Mesenchymal stem cell (in vitro differentiated cells and primary cell): ENCODE measurements around the gene SYNJ2BP.
"Not testable (repeated sequence)": the region's sequence is repeated elsewhere in the genome, so short reads cannot be mapped to it uniquely, and the experiment has no call there.

ENCODE experiments used
- DNase-seq: peaks from one replicate; pipeline ENCODE4 v3.0.0-alpha.2; 2013
- H2AFZ ChIP-seq: one replicate; pipeline ENCODE4 v1.6.1; 2013; ENCODE audit warnings: low read depth, mild to moderate bottlenecking, control low read depth, inconsistent platforms, low read length, moderate library complexity
- H2AK5ac ChIP-seq: 2 replicates; pipeline ENCODE4 v1.6.1; 2013; ENCODE audit warnings: low read length, moderate library complexity, mild to moderate bottlenecking, inconsistent platforms; ENCODE audit not compliant: severe bottlenecking
- H2BK120ac ChIP-seq: one replicate; pipeline ENCODE4 v1.6.1; 2013; ENCODE audit warnings: low read depth, mild to moderate bottlenecking, inconsistent platforms, low read length, moderate library complexity
- H2BK12ac ChIP-seq, 2 experiments: one replicate each; pipeline ENCODE4 v1.6.1; 2013; ENCODE audit warnings: inconsistent platforms in 2 of 2, low read length in 2 of 2, mild to moderate bottlenecking in 2 of 2, moderate library complexity in 2 of 2, control low read depth in 1 of 2
- H2BK15ac ChIP-seq: one replicate; pipeline ENCODE4 v1.6.1; 2013; ENCODE audit warnings: mild to moderate bottlenecking, low read depth, inconsistent platforms; ENCODE audit not compliant: poor library complexity, severe bottlenecking
- H2BK5ac ChIP-seq: 2 replicates; pipeline ENCODE4 v1.6.1; 2013; ENCODE audit warnings: low read depth, mild to moderate bottlenecking, low read length, control low read depth, inconsistent platforms; ENCODE audit not compliant: poor library complexity, severe bottlenecking
- H3K14ac ChIP-seq, 2 experiments: one replicate each; pipeline ENCODE4 v1.6.1; 2013; ENCODE audit warnings: inconsistent platforms in 2 of 2, low read length in 2 of 2, control low read depth in 1 of 2, mild to moderate bottlenecking in 1 of 2, moderate library complexity in 1 of 2
- H3K18ac ChIP-seq, 2 experiments: one replicate each; pipeline ENCODE4 v1.6.1; 2013; ENCODE audit warnings: inconsistent platforms in 2 of 2, low read length in 2 of 2, control low read depth in 1 of 2, low read depth in 1 of 2, mild to moderate bottlenecking in 1 of 2
- H3K23ac ChIP-seq, 2 experiments: one replicate each; pipeline ENCODE4 v1.6.1; 2013; ENCODE audit warnings: inconsistent platforms in 2 of 2, low read length in 2 of 2, mild to moderate bottlenecking in 2 of 2, moderate library complexity in 2 of 2, control low read depth in 1 of 2
- H3K27ac ChIP-seq: 2 replicates; pipeline ENCODE4 v1.5.1; 2013; ENCODE audit warnings: mild to moderate bottlenecking, moderate library complexity, low read length, control low read depth, inconsistent platforms; ENCODE audit not compliant: poor library complexity, severe bottlenecking
- H3K27me3 ChIP-seq, 2 experiments: 2 replicates each; pipeline versions ENCODE4 v1.6.1 to v1.7.0; 2013; ENCODE audit warnings: low read length in 2 of 2, mild to moderate bottlenecking in 2 of 2, moderate library complexity in 2 of 2, control low read depth in 1 of 2, inconsistent platforms in 1 of 2; ENCODE audit not compliant: control insufficient read depth in 1 of 2, insufficient read depth in 1 of 2
- H3K36me3 ChIP-seq, 2 experiments: 2 replicates each; pipeline versions ENCODE4 v1.6.1 to v1.7.0; 2013; ENCODE audit warnings: low read length in 2 of 2, control low read depth in 1 of 2, inconsistent platforms in 1 of 2, low read depth in 1 of 2, mild to moderate bottlenecking in 1 of 2; ENCODE audit not compliant: insufficient read depth in 2 of 2, control insufficient read depth in 1 of 2
- H3K4ac ChIP-seq, 2 experiments: one replicate each; pipeline ENCODE4 v1.6.1; 2013; ENCODE audit warnings: inconsistent platforms in 2 of 2, low read length in 2 of 2, mild to moderate bottlenecking in 2 of 2, moderate library complexity in 2 of 2, control low read depth in 1 of 2, low read depth in 1 of 2
- H3K4me1 ChIP-seq: 2 replicates; pipeline ENCODE4 v1.6.1; 2013; ENCODE audit warnings: low read depth, low read length, control low read depth; ENCODE audit not compliant: control insufficient read depth, insufficient read depth
- H3K4me2 ChIP-seq: 2 replicates; pipeline ENCODE4 v1.6.1; 2013; ENCODE audit warnings: low read length, mild to moderate bottlenecking, inconsistent platforms; ENCODE audit not compliant: poor library complexity, severe bottlenecking
- H3K4me3 ChIP-seq, 2 experiments: 2 replicates each; pipeline versions ENCODE4 v1.5.1 to v1.7.0; 2013; ENCODE audit warnings: low read length in 2 of 2, mild to moderate bottlenecking in 2 of 2, control low read depth in 1 of 2, low read depth in 1 of 2; ENCODE audit not compliant: insufficient read depth in 1 of 2
- H3K79me1 ChIP-seq: replicated peaks from 2 replicates; pipeline ENCODE4 v1.6.1; 2013; ENCODE audit warnings: mild to moderate bottlenecking, control low read depth, low read length, inconsistent platforms; ENCODE audit not compliant: poor library complexity, severe bottlenecking
- H3K9ac ChIP-seq: 2 replicates; pipeline ENCODE4 v1.7.0; 2013; ENCODE audit warnings: mild to moderate bottlenecking, low read length, moderate library complexity
- H3K9me3 ChIP-seq: 2 replicates; pipeline ENCODE4 v1.7.0; 2013; ENCODE audit warnings: mild to moderate bottlenecking, low read length; ENCODE audit not compliant: control insufficient read depth
- H4K8ac ChIP-seq: one replicate; pipeline ENCODE4 v1.6.1; 2013; ENCODE audit warnings: inconsistent platforms, mild to moderate bottlenecking, low read length, moderate library complexity
- H4K91ac ChIP-seq: one replicate; pipeline ENCODE4 v1.6.1; 2013; ENCODE audit warnings: mild to moderate bottlenecking, low read length, inconsistent platforms
- WGBS: methylation state at CpG from one replicate; pipeline ENCODE4 v1.1.7; 2013; ENCODE audit warnings: mixed read lengths; 5-methylcytosine and 5-hydroxymethylcytosine counted together

The SYNJ2BP gene

DNA sequence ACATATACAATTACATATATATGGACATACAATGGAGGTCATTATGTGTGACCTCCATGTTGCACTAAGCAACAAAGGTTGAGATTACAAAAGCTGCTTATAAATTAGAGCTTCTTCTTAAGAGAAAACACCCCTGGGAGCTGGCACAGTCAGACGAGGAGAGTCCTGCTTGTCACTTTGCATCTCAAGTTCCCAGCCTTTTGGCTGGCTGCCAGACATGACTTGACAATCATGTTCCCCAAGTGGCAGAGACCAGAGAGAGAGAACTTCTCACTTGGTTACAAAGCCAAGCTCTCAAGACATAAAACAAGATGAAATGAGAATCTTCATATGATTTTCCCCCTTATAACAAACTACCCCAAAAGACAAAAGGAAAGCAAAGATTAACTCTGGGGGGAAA is 8.5 kb upstream of the SYNJ2BP start:
- H3K79me1 ChIP-seq: no peaks in the 10 kb centered on the region
- H4K91ac ChIP-seq: no peak overlapping the region
- H3K4me2 ChIP-seq: no peak overlapping the region
- no peak overlapping the region for H2BK12ac ChIP-seq
- no peak overlapping the region for H3K27ac ChIP-seq
- H3K4me3 ChIP-seq: no peak overlapping the region
- H3K18ac ChIP-seq: no peak overlapping the region
- H3K9ac ChIP-seq: no peak overlapping the region
- no peaks in the 10 kb centered on the region for H3K27me3 ChIP-seq
- H3K23ac ChIP-seq: no peak overlapping the region
- H2AFZ ChIP-seq: no peak overlapping the region
- peaks cover 4% of the 10 kb centered on the region for H3K9me3 ChIP-seq
- no peak overlapping the region for H3K14ac ChIP-seq
- H3K36me3 ChIP-seq: no peaks in the 10 kb centered on the region
- no peak overlapping the region for H4K8ac ChIP-seq
- no peak for DNase-seq
- WGBS: 0% methylated on average over 1 of the region's 1 CpG
- H2AK5ac ChIP-seq: no peak overlapping the region
- H3K4ac ChIP-seq: no peak overlapping the region
- H2BK15ac ChIP-seq: no peak overlapping the region
- H3K4me1 ChIP-seq: no peaks in the 10 kb centered on the region
- H2BK5ac ChIP-seq: no peak overlapping the region
- H2BK120ac ChIP-seq: no peak overlapping the region

DNA sequence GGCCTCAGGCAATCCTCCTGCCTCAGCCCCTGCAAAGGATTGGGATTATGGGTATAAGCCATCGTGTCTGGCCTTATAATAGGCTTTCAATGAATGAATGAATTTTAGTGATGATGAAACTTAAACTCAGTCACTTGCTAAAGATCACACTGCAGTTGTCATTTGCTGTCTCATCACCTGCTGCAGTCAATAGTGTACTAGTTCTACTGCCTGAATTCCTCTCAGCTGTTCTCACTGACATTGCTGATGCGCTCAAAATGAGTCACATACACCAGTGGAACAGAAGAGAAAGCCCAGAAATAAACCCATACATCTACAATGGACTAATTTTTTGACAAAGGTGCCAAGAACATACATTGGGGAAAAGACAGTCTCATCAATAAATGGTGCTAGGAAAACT is 5.6 kb upstream of the SYNJ2BP start:
- no peaks in the 10 kb centered on the region for H3K4me1 ChIP-seq
- H2BK12ac ChIP-seq: no peak overlapping the region
- H2BK120ac ChIP-seq: no peak overlapping the region
- H3K4ac ChIP-seq: no peak overlapping the region
- H3K36me3 ChIP-seq: no peaks in the 10 kb centered on the region
- no peak overlapping the region for H3K9ac ChIP-seq
- no peak overlapping the region for H3K18ac ChIP-seq
- peaks cover under 1% of the 10 kb centered on the region for H3K9me3 ChIP-seq
- no peak overlapping the region for H3K27ac ChIP-seq
- no peak overlapping the region for H2AK5ac ChIP-seq
- no peak overlapping the region for H3K23ac ChIP-seq
- DNase-seq: no peak
- no peak overlapping the region for H3K14ac ChIP-seq
- H3K4me2 ChIP-seq: no peak overlapping the region
- WGBS: 82% methylated on average over 2 of the region's 2 CpGs
- no peak overlapping the region for H3K4me3 ChIP-seq
- H3K27me3 ChIP-seq: no peaks in the 10 kb centered on the region
- H2BK15ac ChIP-seq: no peak overlapping the region
- H3K79me1 ChIP-seq: no peaks in the 10 kb centered on the region
- no peak overlapping the region for H4K91ac ChIP-seq
- H4K8ac ChIP-seq: no peak overlapping the region
- H2AFZ ChIP-seq: no peak overlapping the region
- H2BK5ac ChIP-seq: no peak overlapping the region

DNA sequence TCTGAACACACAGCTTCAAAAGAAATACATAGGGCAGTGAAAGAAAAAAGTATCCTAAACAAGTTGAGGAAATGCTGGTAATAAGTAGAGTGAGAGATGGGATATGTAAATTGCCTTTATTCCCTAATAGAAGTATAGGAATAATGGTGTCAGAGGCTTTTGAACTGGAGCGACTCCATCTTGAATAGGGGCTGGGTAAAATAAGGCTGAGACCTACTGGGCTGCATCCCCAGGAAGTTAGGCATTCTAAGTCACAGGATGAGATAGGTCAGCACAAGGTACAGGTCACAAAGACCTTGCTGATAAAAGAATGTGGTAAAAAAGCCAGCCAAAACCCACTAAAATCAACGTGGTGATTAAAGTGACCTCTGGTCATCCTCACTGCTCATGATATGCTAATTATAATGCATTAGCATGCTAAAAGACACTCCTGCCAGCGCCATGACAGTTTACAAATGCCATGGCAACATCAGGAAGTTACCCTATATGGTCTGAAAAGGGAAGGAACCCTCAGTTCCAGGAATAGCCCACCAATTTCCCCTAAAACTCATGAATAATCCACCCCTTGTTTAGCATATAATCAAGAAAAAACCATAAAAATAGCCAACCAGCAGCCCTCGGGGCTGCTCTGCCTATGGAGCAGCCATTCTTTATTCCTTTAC is 2.5 kb upstream of the SYNJ2BP start:
- not testable (repeated sequence) for H2BK15ac ChIP-seq, H2BK5ac ChIP-seq, H2AFZ ChIP-seq, H3K9me3 ChIP-seq, H3K27me3 ChIP-seq, H3K4me2 ChIP-seq, H4K8ac ChIP-seq, H3K36me3 ChIP-seq, H2AK5ac ChIP-seq, H3K4me3 ChIP-seq, DNase-seq, H3K23ac ChIP-seq, H3K4ac ChIP-seq, H3K79me1 ChIP-seq, H3K14ac ChIP-seq, H3K4me1 ChIP-seq, H4K91ac ChIP-seq, H2BK120ac ChIP-seq, H3K27ac ChIP-seq, H3K9ac ChIP-seq, H3K18ac ChIP-seq, H2BK12ac ChIP-seq
- 51% methylated on average over 4 of the region's 4 CpGs for WGBS

DNA sequence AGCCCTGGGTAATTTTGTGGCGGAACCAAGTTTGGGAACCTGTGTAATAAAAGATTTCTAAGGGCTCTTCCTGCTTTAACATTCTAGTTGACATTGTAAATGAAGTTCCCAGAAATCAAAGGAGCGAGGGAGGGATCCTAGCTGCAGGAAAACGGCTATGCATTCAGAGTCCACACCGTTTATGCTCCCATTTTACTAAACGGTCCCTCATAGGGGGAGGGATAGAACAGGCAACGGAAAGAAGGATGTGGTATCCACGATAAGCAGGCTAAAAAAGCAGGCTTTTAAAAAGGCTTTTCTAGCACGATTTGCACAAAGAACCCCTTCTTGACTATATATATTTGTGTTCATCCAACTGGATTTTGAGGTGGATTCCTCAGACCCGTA is 559 bp downstream of the SYNJ2BP start:
- Histone ChIP-seq H3K23ac (no peak overlapping the region), H3K4me3 (peak overlapping the region; percentile 72 to 97), H3K27ac (peak overlapping the region; percentile 54), H3K27me3 (no peaks in the 10 kb centered on the region), H3K4me2 (peak overlapping the region; percentile 69), H3K9me3 (no peaks in the 10 kb centered on the region), H3K14ac (no peak overlapping the region), H2BK5ac (no peak overlapping the region), H4K8ac (peak overlapping the region; percentile 92), H3K9ac (peak overlapping the region; percentile 95), H2AFZ (no peak overlapping the region), H3K4ac (no peak overlapping the region), H2BK120ac (no peak overlapping the region), H3K36me3 (peaks cover 0 to 11% of the 10 kb centered on the region in 2 experiments), H2BK12ac (no peak overlapping the region), H3K79me1 (peaks cover 12% of the 10 kb centered on the region), H2AK5ac (no peak overlapping the region), H2BK15ac (no peak overlapping the region), H4K91ac (no peak overlapping the region), H3K18ac (peak overlapping the region in 1 of 2 experiments; percentile 96), H3K4me1 (peaks cover 1% of the 10 kb centered on the region)
- WGBS: 0% methylated on average over 3 of the region's 9 CpGs
- DNase-seq: peak; percentile 22
